Activated T-cell treated with anti-CD3 and anti-CD28 coated beads, Interleukin-2, amount 50 U/mL, for 1 hour (primary cell): ENCODE measurements around the gene DAZAP2.
"Not testable (repeated sequence)": the region's sequence is repeated elsewhere in the genome, so short reads cannot be mapped to it uniquely, and the experiment has no call there.

Experiments used
- DNase-seq: peaks from one replicate; pipeline ENCODE4 v3.0.0-alpha.2; 2020

The DAZAP2 gene

DNA sequence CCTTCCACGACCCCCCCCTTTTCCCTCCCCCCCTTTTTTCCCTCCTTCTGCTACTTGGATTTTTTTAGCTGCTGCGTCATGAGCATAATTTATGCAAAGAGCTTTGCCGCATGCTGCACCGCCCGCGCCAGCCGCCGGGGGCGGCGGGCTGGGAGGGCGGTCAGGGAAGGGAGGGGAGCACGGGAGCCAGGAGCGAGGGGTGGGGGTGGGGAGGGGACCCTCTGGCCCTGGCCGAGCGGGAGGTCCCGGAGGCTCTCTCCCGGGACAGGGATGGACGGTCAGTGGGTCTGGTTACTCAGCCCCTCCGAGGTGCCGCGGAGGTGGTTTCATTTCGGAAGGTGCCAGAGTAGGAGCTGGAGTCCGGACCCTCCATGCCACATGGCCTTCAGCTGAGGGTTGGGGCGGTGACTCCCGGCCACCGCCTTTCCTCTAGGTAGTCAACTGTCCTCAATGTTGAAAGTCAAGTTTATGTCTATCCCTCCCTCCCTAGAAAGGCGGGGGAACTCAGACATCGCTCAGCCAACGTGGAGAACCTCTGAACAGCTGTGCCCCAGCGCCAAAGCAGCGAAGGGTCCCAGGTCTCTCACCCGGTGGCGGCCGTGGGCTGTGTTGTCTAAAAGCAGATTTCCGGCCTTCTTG, 20.5 kb upstream of the DAZAP2 start, which contains the start of gene POU6F1:
TSS of gene POU6F1 (minus strand) at position 95 of the 639 bp plus-strand sequence. CDS start 11,226 bp downstream, outside the sequence.
- DNase-seq = peak; percentile 79

DNA sequence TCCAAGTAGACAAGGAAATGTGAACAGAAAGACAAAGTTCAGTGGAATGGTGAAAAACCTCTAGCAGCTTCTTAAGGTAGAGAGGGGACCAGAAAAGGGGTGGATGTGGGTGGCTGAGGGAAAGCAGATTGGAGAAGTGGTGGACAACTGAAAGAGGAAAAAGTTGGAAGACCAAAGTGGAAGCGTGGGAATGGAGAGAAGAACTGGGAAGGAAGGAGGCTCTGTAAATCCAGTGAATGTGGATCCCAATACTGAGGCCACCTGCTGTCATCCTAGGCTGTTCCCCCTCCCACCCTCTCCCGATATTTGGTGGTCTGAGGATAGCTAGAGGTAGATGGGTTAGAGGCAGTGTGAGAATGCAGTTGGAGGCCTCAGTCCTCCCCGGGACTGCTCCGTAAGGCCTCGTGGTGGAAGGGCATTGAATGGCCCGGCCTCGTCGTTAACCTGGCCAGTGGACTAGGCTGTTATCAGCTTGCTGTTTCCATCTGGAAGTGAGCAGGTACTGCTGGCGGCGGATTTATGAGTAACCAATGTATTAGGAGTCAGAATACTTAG, 19.9 kb upstream of the DAZAP2 start:
- no peak for DNase-seq

DNA sequence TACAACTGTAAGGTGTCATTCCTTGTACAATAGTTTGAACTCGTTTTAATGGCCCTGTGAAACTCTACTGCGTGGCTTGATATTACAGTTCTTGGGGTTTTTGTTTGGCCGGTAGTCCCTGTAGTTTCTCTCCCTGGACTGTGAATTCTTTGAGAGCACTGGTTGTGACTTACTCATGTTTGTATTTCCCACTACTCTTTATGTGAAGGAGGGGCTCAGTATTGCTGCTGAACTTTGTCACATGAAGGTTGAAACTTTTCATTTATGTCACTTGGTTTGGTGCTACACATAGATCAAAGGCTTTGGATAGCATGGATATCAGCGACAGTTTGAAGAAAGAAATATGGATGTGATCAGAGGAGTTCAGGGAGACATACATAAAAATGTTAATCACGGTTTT, 19.3 kb upstream of the DAZAP2 start:
- DNase-seq = no peak

- DNase-seq = not testable (repeated sequence)
Measured at GRCh38 chr12:51219857-51220256, 18.8 kb upstream of the DAZAP2 start.

- DNase-seq = no peak
Measured at GRCh38 chr12:51222461-51222860, 16.2 kb upstream of the DAZAP2 start.

DNA sequence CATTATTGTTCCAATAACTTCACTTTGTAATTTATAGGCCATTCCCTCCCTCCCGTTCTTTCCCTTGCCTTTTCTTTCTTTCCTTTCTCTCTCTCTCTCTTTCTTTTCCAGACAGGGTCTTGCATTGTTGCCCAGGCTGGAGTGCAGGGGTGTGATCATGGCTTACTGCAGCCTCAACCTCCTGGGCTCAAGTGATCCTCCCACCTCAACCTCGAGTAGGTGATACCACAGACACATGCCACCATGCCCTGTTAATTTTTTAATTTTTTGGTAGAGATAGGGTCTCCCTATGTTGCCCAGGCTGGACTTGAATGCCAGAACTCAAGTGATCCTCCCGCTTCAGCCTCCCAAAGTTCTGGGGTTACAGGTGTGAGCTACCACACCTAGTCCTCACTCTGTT, 14.0 kb upstream of the DAZAP2 start:
- no peak for DNase-seq

GRCh38 chr12:51225234-51225633, 13.4 kb upstream of the DAZAP2 start:
- DNase-seq = no peak

GRCh38 chr12:51225771-51226170, 12.9 kb upstream of the DAZAP2 start:
- DNase-seq = no peak

DNA sequence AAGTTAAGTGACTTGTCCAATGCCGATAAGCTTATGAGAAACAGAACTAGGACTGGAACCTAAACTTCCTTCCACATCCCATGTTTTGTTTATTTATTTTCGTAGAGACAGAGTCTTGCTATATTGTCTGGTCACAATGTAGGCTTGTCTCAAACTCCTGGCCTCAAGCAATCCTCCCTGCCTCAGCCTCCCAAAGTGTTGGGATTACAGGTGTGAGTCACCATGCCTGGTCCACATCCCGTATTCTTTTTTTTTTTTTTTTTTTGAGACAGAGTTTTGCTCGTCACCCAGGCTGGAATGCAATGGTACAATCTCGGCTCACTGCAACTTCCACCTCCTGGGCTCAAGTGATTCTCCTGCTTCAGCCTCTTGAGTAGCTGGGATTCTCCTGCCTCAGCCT, 11.5 kb upstream of the DAZAP2 start:
- DNase-seq = not testable (repeated sequence)

GRCh38 chr12:51227962-51228361, 10.7 kb upstream of the DAZAP2 start:
- no peak for DNase-seq

DNA sequence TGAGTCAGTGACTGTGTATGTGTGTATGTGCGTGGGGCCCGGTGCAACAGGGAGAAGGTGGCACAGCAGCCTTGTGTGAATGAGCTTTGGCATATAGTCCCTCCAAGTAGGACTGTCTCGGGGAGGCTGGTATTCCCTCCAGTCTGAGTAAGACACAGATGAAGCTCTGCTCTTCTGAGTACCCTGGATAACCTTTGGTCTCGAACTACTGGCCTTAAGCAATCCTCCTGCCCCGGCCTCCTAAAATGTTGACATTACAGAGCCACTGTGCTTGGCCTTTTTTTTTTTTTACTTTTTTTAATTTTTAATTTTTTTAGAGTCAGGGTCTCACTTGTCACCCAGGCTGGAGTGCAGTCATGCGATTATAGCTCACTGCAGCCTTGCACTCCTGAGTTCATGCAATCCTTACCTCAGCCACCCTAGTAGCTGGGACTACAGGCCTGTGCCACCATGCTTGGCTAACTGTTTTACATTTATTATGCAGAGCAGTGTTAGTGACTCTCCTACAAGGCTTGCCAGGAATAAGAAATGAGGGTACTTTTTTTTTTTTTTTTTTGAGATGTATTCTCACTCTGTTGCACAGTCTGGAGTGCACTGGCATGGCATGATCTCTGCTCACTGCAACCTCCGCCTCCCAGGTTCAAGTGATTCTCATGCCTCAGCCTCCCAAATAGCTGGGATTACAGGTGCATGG, 9.4 kb upstream of the DAZAP2 start:
- DNase-seq = no peak

GRCh38 chr12:51232642-51233041, 6.0 kb upstream of the DAZAP2 start:
- DNase-seq = no peak

DNA sequence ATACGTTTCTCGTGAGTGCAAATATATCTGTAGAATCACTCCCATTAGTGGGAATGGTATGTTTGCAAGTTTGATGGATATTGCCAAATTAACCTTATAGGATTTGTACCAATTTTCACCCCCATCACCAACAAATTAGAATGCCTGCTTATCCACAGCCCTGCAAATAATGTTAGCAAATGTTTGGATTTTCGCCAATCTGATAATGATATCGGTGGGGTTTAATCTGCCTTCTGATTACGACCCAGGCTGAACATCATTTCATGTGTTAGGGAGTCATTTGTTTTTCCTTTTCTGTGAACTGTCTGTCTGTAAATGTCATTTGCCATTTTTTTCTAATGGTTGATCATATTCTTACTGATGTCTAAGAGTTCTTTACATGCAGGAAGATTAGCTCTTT, 4.1 kb upstream of the DAZAP2 start:
- DNase-seq = no peak

GRCh38 chr12:51238037-51238509, 553 bp upstream of the DAZAP2 start:
- DNase-seq = no peak

DNA sequence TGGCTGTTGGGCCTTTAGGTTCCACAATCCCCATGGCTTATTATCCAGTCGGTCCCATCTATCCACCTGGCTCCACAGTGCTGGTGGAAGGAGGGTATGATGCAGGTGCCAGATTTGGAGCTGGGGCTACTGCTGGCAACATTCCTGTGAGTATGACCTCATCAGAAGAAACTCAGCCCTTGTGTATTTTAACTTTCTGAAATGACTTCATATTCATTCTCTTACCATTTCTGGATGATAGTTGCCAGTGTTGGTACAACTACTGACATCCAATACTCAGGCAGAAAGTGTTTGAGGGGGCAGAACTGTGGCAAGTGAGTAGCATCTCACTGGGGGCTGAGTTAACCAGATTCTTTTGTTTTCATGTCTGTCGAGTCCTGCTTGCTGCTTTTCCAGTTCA, 2.3 kb downstream of the DAZAP2 start:
- no peak for DNase-seq

DNA sequence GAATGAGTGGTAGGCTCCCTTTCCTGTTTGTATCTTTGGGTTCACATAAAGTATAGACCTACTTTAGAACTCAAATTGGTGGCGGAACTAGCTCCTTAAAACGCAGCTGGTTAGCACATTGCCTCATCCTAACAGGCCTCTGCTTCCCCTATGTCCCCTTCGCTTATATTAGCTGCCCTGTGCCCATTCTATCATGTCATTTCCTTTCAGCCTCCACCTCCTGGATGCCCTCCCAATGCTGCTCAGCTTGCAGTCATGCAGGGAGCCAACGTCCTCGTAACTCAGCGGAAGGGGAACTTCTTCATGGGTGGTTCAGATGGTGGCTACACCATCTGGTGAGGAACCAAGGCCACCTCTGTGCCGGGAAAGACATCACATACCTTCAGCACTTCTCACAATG, 3.5 kb downstream of the DAZAP2 start:
- DNase-seq = no peak

- no peak for DNase-seq
Measured at GRCh38 chr12:51242876-51243275, 4.2 kb downstream of the DAZAP2 start.

DNA sequence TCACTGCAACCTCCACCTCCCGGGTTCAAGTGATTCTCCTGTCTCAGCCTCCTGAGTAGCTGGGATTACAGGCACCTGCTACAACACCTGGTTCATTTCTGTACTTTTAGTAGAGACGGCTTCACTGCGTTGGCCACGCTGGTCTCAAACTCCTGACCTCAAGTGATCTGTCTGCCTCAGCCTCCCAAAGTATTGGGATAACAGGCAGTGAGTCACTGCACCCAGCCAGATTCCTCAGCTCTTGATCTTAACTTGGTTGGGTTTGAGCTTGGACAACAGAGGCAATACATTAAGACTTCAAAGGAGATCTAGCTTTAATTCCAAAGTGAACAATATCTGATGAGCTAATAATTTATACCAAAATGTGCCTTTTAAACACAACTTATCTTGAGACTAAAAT, 5.6 kb downstream of the DAZAP2 start:
- DNase-seq = no peak

DNA sequence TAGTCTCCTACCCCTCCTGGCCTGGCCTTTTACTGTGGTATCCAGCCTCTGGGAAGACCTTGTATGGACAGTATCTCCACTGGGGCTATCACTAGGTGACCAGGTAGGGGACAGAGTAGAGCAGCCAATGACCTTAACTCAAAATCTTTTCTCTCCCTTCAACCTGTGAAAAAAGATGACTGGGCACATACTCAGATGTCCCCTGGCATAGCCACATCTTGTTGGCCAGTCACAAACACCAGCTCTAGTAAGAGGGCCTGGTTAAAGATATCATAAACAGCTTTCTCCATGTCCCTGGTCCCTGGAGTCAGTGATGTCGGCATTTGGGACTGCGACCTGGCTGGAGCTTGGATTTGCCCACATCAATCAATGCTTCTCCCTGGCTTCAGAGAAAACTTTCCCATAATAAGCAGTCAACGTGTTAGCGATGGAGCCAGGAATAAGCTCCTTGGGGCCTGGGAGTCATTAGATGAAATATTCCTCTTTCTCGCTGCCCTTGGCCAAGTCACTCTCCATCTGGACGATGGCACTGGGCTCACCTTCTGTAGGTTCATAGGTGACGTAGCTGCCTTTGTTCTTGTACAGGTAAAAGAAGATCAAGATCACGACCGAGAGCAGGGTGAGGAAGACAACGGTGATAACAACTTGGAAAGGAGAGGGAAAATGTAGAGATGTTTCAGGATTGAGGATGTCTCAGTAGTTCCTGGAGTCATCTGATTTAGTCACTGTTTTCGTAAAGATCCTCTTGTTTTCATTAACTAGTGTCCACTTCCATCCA, 7.0 kb downstream of the DAZAP2 start:
- DNase-seq = no peak

DNA sequence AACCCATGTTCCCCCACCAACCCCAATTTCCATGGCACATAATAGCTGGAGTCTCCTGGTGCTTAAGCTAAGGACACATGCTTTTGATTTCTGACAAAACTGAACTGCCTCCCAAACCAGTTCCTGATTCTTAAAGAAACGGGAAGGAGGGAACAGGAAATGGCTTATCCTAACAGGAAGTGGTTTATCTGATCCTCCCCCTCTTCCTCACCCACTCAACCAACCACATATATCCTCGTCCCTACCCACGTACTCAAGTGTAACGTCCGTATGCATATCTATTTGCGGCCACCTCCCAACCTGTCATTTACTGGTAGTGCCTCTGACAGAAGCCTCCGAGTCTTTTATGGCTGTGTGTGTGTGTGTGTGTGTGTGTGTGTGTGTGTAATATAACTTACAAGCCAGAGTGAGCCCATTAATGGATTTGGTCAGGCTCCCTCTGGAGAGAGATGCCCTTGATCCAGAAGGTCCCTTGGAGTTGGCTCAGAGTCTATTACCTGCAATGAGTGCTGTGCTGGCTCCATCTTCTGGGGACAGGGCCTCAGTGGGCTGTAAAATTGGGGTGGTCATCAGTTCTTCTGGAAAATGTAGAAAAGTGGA, 7.7 kb downstream of the DAZAP2 start:
- no peak for DNase-seq

GRCh38 chr12:51247523-51248206, 9.0 kb downstream of the DAZAP2 start:
- no peak for DNase-seq

DNA sequence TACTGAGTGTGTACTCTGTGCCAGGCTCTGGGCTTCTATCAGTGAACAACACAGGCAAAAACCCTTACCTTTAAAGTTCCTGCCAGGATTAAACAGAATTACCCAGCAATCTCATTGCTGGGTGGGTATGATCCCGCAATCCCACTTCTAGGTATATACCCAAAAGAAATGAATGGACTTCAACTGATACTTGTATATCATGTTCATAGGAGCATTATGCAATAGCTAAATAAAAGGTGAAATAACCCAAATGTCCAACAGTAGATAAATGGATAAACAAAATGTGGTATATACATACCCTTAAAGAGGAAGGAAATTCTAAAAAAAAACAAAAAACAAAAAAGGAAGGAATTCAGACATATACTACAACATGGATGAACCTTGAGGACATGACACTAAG, 14.7 kb downstream of the DAZAP2 start:
- DNase-seq = no peak
